Gastrocnemius medialis (tissue), 4 donors: ENCODE measurements around the gene TRMT5.

Experiments
- POLR2A ChIP-seq, 2 donors: fragments of 450-650 bp; IDR thresholded peaks; one replicate each; pipeline ENCODE4 v1.6.1; 2017; ENCODE audit warnings: antibody characterized with exemption in 2 of 2, mild to moderate bottlenecking in 2 of 2, moderate library complexity in 2 of 2
- TF ChIP-seq, protein P1 (sequence below), 5 experiments: fragments of 450-650 bp in 3 of 5; fragments of 200-600 bp in 2 of 5; sonication (generic) in 2 of 5; IDR thresholded peaks in 4 of 5; conservative IDR thresholded peaks in 1 of 5; 1 replicate in 4 of 5; 2 replicates in 1 of 5; pipeline ENCODE4 v1.5.1; 2016 to 2019; ENCODE audit warnings: antibody characterized with exemption in 5 of 5, mild to moderate bottlenecking in 3 of 5, moderate library complexity in 3 of 5

DNA sequence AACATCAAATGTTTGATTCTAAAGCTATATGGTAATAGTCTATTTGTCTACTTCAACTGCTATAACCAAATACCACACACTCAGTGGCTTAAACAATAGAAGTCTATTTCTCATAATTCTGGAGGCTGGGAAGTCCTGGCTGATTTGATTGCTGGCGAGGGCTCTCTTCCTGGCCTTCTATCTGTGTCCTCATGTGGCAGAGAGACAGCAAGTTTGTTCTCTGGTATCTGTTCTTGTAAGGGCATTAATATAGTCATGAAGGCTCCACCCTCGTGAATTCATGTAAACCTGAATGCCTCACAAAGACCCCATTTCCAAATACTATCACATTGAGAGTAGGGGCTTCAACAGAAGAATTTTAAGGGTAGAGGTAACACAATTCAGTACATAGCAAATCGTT lies 34.1 kb downstream of the TRMT5 start:
- TF ChIP-seq, protein P1, sequence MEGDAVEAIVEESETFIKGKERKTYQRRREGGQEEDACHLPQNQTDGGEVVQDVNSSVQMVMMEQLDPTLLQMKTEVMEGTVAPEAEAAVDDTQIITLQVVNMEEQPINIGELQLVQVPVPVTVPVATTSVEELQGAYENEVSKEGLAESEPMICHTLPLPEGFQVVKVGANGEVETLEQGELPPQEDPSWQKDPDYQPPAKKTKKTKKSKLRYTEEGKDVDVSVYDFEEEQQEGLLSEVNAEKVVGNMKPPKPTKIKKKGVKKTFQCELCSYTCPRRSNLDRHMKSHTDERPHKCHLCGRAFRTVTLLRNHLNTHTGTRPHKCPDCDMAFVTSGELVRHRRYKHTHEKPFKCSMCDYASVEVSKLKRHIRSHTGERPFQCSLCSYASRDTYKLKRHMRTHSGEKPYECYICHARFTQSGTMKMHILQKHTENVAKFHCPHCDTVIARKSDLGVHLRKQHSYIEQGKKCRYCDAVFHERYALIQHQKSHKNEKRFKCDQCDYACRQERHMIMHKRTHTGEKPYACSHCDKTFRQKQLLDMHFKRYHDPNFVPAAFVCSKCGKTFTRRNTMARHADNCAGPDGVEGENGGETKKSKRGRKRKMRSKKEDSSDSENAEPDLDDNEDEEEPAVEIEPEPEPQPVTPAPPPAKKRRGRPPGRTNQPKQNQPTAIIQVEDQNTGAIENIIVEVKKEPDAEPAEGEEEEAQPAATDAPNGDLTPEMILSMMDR (IDR thresholded peaks at IDR 0.05 in 4 of 5, conservative IDR thresholded peaks at IDR 0.05 in 1 of 5): no peak
- TF ChIP-seq POLR2A (IDR thresholded peaks at IDR 0.05): no peak
